Measurements from ENCODE around the gene MUS81. TPM values are rescaled to one million over a fixed set of nuclear protein-coding genes. Genes with fewer than 3 reads are reported as not detected.
"Not testable (repeated sequence)": the region's sequence is repeated elsewhere in the genome, so short reads cannot be mapped to it uniquely, and the experiment has no call there.

Gene MUS81
- total RNA-seq, 1 donor from 2014 or later = 83.1 TPM

DNA sequence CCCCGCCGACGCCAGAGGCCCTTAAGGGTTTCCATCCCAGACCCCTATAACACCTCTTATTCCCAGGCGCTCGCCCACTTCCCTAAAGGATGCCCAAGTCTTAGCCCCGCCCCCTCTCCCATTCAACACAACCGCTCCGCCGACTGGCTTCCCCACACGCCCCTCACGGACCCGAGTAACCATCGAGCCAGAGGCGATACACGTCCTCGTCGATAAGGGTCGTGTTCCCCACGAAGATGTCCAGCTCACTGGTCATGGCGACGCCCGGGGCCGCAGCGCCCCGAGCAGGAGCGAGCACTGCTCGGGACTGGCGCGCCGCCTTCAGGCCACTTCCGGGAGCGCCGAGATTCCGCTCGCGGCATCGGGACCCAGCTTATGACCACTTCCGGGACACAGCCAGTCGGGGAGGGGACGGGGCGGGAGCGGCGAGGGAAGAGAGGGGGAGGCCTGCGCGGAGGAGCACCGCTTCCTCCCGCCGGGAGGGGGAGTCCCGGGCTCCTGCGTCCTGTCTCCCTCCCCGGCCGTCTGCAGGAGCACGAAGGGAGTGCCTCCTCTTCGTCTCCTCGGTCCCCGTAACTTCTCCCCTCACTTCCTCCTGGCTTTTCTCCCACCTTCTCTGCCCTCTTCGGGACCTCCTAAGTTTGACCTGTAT lies 28.1 kb downstream of the MUS81 start, which contains the start of gene FIBP:
TSS of gene FIBP (minus strand) at position 309 of the 652 bp plus-strand sequence. CDS start at position 256, 53 bp downstream.
- peak within 1 kb of the TSS; percentile 98 for H3K4me3 Mint-ChIP-seq
- H3K27me3 Mint-ChIP-seq = no peaks in the 10 kb centered on the region
- ChIA-PET POLR2A (interaction anchor here (0.6 to 11.8 kb wide), 46 partner anchors 8 to 1572 kb away, joined by 3 to 340 read pairs (median 5); partner anchors contain the start of genes BANF1, C11orf68, CFL1 and DRAP1), CTCF (interaction anchor here (0.7 to 4.2 kb wide), 19 partner anchors 8 to 176 kb away, joined by 3 to 63 read pairs (median 3); partner anchors contain the start of genes BANF1, C11orf68, CFL1 and FOSL1)
- ATAC-seq (ENCODE audit: low read depth) (peak; percentile 63), DNase-seq (peak; percentile 91)
- H3K36me3 Mint-ChIP-seq (ENCODE audit: low read depth) = peaks cover 38% of the 10 kb centered on the region
- intact Hi-C loops (cut with micrococcal nuclease) = loop anchor here (1.0 to 10.0 kb wide), 7 partner anchors 15 to 381 kb away; partner anchors contain the start of genes AP5B1, EFEMP2, MUS81 and RAB1B
- H3K9me3 Mint-ChIP-seq = no peaks in the 10 kb centered on the region
- TF ChIP-seq, protein P1, sequence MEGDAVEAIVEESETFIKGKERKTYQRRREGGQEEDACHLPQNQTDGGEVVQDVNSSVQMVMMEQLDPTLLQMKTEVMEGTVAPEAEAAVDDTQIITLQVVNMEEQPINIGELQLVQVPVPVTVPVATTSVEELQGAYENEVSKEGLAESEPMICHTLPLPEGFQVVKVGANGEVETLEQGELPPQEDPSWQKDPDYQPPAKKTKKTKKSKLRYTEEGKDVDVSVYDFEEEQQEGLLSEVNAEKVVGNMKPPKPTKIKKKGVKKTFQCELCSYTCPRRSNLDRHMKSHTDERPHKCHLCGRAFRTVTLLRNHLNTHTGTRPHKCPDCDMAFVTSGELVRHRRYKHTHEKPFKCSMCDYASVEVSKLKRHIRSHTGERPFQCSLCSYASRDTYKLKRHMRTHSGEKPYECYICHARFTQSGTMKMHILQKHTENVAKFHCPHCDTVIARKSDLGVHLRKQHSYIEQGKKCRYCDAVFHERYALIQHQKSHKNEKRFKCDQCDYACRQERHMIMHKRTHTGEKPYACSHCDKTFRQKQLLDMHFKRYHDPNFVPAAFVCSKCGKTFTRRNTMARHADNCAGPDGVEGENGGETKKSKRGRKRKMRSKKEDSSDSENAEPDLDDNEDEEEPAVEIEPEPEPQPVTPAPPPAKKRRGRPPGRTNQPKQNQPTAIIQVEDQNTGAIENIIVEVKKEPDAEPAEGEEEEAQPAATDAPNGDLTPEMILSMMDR (IDR thresholded peaks at IDR 0.05) = peak; percentile 23
- peak within 1 kb of the TSS; percentile 95 for H3K27ac Mint-ChIP-seq
- peaks cover 70% of the 10 kb centered on the region for H3K4me1 Mint-ChIP-seq

DNA sequence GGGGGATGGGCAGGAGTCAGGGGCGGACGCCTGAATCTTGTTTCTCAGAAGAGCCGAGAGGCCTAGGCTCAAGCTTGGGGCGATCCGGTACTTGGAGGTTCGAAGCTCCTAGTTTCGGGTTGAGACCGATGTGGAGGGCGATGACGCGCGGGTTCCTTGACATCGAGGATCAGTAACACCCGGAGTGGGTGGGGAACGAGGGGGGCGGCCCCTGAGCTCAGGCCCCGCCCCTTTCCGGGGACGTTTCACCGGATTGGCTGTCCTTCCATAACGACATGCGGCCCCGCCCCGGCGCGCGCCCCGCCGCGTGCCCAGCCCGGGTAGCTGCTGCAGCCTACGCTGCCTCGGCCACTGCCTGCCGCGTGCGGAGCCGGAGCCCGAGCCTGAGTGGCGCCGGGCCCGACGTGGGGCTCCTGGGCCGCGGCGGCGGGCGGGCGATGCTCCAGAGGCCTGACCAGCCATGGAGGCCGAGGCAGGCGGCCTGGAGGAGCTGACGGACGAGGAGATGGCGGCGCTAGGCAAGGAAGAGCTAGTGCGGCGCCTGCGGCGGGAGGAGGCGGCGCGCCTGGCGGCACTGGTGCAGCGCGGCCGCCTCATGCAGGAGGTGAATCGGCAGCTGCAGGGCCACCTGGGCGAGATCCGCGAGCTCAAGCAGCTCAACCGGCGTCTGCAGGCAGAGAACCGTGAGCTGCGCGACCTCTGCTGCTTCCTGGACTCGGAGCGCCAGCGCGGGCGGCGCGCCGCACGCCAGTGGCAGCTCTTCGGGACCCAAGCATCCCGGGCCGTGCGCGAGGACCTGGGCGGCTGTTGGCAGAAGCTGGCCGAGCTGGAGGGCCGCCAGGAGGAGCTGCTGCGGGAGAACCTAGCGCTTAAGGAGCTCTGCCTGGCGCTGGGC lies 30.3 kb downstream of the MUS81 start, which contains the start of gene CCDC85B:
TSS of gene CCDC85B (plus strand) at position 350 of the 895 bp plus-strand sequence. CDS start at position 461, 111 bp downstream.
- TF ChIP-seq, protein P1 (IDR thresholded peaks at IDR 0.05) = no peak
- H3K27me3 Mint-ChIP-seq = no peaks in the 10 kb centered on the region
- ChIA-PET POLR2A (interaction anchor here (0.6 to 11.8 kb wide), 40 partner anchors 8 to 1017 kb away, joined by 3 to 340 read pairs (median 6); partner anchors contain the start of genes BANF1, C11orf68, CFL1 and CST6), CTCF (interaction anchor here (0.5 to 4.2 kb wide), 26 partner anchors 8 to 227 kb away, joined by 3 to 63 read pairs (median 4); partner anchors contain the start of genes AP5B1, C11orf68, CFL1 and FOSL1)
- intact Hi-C loops (cut with micrococcal nuclease) = loop anchor here (1.0 to 2.0 kb wide), 3 partner anchors 10 to 178 kb away; partner anchors contain the start of genes C11orf68, DRAP1, FOSL1 and KAT5
- peak; percentile 66 for ATAC-seq (ENCODE audit: low read depth)
- H3K9me3 Mint-ChIP-seq = no peaks in the 10 kb centered on the region
- H3K27ac Mint-ChIP-seq = peak within 1 kb of the TSS; percentile 95
- H3K4me1 Mint-ChIP-seq = peaks cover 69% of the 10 kb centered on the region
- peaks cover 17% of the 10 kb centered on the region for H3K36me3 Mint-ChIP-seq (ENCODE audit: low read depth)
- H3K4me3 Mint-ChIP-seq = peak within 1 kb of the TSS; percentile 98
- DNase-seq = peak; percentile 99

DNA sequence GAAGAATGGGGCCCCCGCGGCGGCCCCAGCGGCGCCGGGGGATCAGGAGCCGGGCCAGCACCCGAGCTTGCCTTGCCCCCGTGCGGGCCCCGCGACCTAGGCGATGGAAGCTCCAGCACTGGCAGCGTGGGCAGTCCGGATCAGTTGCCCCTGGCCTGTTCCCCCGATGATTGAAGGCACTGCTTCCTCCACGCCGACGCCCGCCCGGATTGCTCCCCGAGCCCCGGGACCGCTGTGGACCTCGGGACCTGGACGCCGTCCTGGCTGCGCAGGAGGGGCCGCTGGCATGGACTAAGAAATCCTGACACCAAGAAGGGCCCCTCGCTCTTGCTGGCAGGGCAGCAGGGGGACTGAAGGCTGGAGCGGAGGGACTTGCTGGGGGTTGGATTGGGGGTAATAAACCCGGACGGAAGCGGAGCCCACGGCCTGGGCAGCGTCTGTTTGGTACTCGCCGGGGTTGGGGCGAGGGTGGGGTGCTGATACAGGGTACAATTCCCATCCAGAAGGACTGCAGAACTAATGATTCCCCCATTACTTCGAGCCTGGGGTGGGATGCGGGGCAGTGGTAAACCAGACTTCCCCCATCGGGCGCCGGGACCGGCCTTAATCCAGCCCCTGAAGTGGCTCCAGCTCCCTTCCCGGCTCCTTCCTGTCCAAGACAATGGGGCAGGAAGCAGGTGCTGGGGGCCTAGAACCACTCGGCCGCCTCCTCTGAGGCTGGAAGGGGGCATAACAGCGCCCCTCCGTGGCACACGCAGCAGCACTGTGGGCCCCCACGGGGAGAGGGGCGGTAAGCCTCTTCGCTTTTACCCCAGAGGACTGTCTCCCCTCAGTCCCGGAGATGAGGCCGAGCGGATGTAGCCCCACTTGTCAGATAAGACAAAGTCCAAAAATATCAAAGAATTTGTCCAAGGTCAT lies 31.2 kb downstream of the MUS81 start:
- Mint-ChIP-seq H3K4me1 (peaks cover 71% of the 10 kb centered on the region), H3K36me3 (ENCODE audit: low read depth) (peaks cover 10% of the 10 kb centered on the region), H3K9me3 (no peaks in the 10 kb centered on the region), H3K27me3 (no peaks in the 10 kb centered on the region), H3K27ac (peak overlapping the region; percentile 86), H3K4me3 (peak overlapping the region; percentile 79)
- POLR2A ChIA-PET = interaction anchor here (0.6 to 11.8 kb wide), 37 partner anchors 7 to 756 kb away, joined by 3 to 340 read pairs (median 7); partner anchors contain the start of genes BANF1, C11orf68, CFL1 and CST6
- no peak for DNase-seq
- TF ChIP-seq, protein P1 (IDR thresholded peaks at IDR 0.05) = no peak
- no peak for ATAC-seq (ENCODE audit: low read depth)
- CTCF ChIA-PET = interaction anchor here (0.5 to 4.2 kb wide), 19 partner anchors 9 to 225 kb away, joined by 3 to 63 read pairs (median 3); partner anchors contain the start of genes C11orf68, CFL1, FOSL1 and KAT5
- intact Hi-C loops (cut with micrococcal nuclease) = loop anchor here (2.0 kb wide), 1 partner anchor 179 kb away; the partner anchor contains the start of gene KAT5

DNA sequence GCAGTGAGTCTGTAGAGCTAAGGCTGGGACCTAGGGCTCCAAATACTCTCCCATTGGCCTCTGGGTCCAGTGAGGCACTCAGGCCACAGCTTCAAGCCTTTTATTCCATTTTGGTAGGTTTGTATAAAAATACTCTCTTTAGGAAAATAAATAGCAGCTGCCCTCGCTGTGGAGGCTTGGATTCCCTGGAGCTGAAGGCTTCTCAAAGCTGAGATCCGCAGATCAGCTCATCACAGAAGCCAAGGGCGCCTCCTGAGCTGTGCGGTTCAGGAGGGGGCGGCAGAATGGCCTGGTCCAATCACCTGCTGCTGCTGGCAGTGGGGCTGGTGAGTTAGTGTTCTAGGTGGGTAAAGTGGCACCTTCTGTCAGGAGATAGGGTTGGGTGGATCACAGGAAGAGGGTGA lies 31.9 kb downstream of the MUS81 start:
- ATAC-seq (ENCODE audit: low read depth); H3K27me3 Mint-ChIP-seq; H3K36me3 Mint-ChIP-seq (ENCODE audit: low read depth); DNase-seq; H3K9me3 Mint-ChIP-seq; intact Hi-C loops (cut with micrococcal nuclease): not testable (repeated sequence)
- Mint-ChIP-seq H3K4me1 (peaks cover 64% of the 10 kb centered on the region), H3K27ac (peak overlapping the region; percentile 86), H3K4me3 (peak overlapping the region; percentile 79)
- ChIA-PET CTCF (interaction anchor here (1.5 kb wide), 1 partner anchor 32 kb away, joined by 3 read pairs; the partner anchor contains the start of gene MUS81), POLR2A (interaction anchor here (0.6 to 11.8 kb wide), 6 partner anchors 9 to 67 kb away, joined by 3 to 340 read pairs (median 30); partner anchors contain the start of genes C11orf68, CFL1, FOSL1 and MUS81)

Data from activated B cell treated with CpG ODN at 0.5 μM for 24 hours (primary cell).